ENCODE results near the gene HIVEP3.

GRCh38 chr1:41898191-41898713, 20.5 kb downstream of the HIVEP3 start:
- TF ChIP-seq, protein P1, sequence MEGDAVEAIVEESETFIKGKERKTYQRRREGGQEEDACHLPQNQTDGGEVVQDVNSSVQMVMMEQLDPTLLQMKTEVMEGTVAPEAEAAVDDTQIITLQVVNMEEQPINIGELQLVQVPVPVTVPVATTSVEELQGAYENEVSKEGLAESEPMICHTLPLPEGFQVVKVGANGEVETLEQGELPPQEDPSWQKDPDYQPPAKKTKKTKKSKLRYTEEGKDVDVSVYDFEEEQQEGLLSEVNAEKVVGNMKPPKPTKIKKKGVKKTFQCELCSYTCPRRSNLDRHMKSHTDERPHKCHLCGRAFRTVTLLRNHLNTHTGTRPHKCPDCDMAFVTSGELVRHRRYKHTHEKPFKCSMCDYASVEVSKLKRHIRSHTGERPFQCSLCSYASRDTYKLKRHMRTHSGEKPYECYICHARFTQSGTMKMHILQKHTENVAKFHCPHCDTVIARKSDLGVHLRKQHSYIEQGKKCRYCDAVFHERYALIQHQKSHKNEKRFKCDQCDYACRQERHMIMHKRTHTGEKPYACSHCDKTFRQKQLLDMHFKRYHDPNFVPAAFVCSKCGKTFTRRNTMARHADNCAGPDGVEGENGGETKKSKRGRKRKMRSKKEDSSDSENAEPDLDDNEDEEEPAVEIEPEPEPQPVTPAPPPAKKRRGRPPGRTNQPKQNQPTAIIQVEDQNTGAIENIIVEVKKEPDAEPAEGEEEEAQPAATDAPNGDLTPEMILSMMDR (IDR thresholded peaks at IDR 0.05), result no peak
- TF ChIP-seq POLR2A (IDR thresholded peaks at IDR 0.05), result no peak

Data from right lobe of liver (tissue), 4 donors.